ENCODE measurements around the gene OLFML3. TPM values are rescaled to one million over a fixed set of nuclear protein-coding genes. Genes with fewer than 3 reads are reported as not detected.

The OLFML3 gene
- total and polyA plus RNA-seq, 2 donors = 5.0 to 16.3 TPM

DNA sequence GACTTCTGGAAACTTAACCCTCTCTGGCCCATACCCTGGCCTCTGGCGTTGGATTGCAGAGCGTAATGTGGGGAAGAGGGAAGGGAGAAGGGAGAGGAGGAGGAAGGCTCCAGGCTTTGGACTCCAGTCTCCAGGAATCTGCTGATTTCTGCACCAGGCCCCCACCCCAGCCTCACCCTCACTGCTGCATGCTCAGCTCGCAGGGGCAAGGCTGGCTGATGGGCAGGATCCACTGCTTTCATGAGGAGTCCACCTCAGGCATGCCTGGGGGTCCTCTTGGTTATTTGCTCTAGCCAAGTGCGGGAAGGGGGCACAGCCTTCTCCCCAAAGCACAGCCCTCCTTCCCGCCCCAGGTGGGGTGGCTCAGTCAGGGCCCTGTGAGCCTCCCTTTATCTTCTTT is 3.7 kb downstream of the OLFML3 start:
- WGBS = 71% methylated on average over 5 of the region's 5 CpGs
- H3K4me1 ChIP-seq (ENCODE audit: control insufficient read depth in 2 of 2, insufficient read depth in 2 of 2, low read length in 2 of 2) = peaks cover 18 to 38% of the 10 kb centered on the region in 2 donors
- no peak overlapping the region for H3K27ac ChIP-seq (ENCODE audit: low read depth in 1 of 2, low read length in 1 of 2)
- H3K27me3 ChIP-seq (ENCODE audit: control insufficient read depth in 2 of 2, insufficient read depth in 1 of 2, low read length in 1 of 2) = no peaks in the 10 kb centered on the region
- H3K9me3 ChIP-seq (ENCODE audit: control insufficient read depth in 2 of 2, insufficient read depth in 1 of 2, low read length in 1 of 2) = peaks cover 0 to 6% of the 10 kb centered on the region in 2 donors
- no peak for DNase-seq (ENCODE audit: low read depth in 6 of 9, low spot score in 9 of 9)
- no peak overlapping the region for H3K4me3 ChIP-seq (ENCODE audit: low read length in 2 of 2)
- peaks cover 0 to 11% of the 10 kb centered on the region in 2 donors for H3K36me3 ChIP-seq (ENCODE audit: control insufficient read depth in 2 of 2, insufficient read depth in 2 of 2, low read length in 1 of 2)

DNA sequence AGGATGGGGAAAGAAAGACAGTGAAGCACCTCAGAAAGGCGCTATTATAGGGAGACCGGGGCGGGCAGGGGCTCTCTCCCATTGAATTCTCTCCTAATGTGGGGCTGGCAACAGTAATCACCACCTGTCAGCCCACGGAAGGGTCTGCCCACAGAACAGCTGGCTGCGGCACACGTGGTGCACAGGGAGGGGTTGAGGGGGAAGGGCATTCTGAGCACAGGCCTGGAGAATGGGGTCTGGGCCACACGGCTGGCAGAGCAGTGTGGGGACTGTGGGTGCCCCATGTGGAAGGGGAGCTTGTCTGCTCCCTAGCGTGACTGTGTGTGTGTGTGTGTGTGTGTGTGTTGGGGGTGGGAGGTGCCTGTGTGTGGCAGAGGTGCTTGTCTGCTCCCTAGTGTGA is 4.1 kb downstream of the OLFML3 start:
- DNase-seq (ENCODE audit: low read depth in 6 of 9, low spot score in 9 of 9) = peak; percentile 30 to 81 (median 48)
- H3K27ac ChIP-seq (ENCODE audit: low read depth in 1 of 2, low read length in 1 of 2) = no peak overlapping the region
- 10% methylated on average over 8 of the region's 8 CpGs for WGBS
- peaks cover 0 to 11% of the 10 kb centered on the region in 2 donors for H3K36me3 ChIP-seq (ENCODE audit: control insufficient read depth in 2 of 2, insufficient read depth in 2 of 2, low read length in 1 of 2)
- H3K9me3 ChIP-seq (ENCODE audit: control insufficient read depth in 2 of 2, insufficient read depth in 1 of 2, low read length in 1 of 2) = peaks cover 0 to 6% of the 10 kb centered on the region in 2 donors
- no peaks in the 10 kb centered on the region for H3K27me3 ChIP-seq (ENCODE audit: control insufficient read depth in 2 of 2, insufficient read depth in 1 of 2, low read length in 1 of 2)
- H3K4me1 ChIP-seq (ENCODE audit: control insufficient read depth in 2 of 2, insufficient read depth in 2 of 2, low read length in 2 of 2) = peaks cover 18 to 38% of the 10 kb centered on the region in 2 donors
- no peak overlapping the region for H3K4me3 ChIP-seq (ENCODE audit: low read length in 2 of 2)

DNA sequence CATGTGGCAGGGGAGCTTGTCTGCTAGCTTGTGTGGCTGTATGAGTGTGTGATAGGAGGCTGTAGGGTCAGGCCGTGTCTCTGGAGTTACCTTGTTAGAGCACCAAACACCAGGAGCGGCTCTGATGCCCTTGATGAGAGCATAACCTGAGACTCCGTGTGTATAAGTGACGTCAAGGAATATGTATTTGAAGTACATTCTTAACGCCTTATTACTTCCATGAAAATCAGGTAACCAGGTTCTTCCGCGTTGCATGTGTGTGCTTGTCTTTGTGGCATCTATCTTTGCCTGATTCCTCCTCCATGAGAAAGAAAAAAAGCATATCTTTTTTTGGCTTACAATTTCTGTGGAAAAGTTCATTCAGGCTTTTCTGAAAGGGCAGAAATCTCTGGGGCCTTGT is 4.6 kb downstream of the OLFML3 start:
- peaks cover 18 to 34% of the 10 kb centered on the region in 2 donors for H3K4me1 ChIP-seq (ENCODE audit: control insufficient read depth in 2 of 2, insufficient read depth in 2 of 2, low read length in 2 of 2)
- WGBS = 94% methylated on average over 7 of the region's 7 CpGs

DNA sequence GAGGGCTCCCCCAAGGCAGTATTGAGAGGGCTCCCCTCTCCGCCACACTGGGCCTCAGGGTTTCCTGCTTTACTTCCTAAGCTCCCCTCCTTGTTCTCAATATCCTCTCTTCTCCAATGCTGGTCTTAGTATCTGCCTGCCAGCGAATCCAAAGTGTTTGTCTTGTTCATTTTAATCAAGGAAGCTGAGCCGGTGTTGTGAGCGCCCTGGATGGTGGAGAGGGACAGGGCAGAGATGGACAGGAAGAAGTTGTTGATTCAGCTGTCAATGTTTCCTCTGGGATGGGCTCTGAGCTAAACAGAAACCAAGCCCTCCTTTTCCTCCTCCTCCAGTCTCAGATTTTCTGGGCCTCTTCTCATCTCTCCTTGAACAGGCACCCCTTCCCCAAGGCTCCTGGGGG is 5.4 kb downstream of the OLFML3 start:
- no peak for DNase-seq (ENCODE audit: low read depth in 6 of 9, low spot score in 9 of 9)
- H3K4me1 ChIP-seq (ENCODE audit: control insufficient read depth in 2 of 2, insufficient read depth in 2 of 2, low read length in 2 of 2) = peaks cover 18 to 28% of the 10 kb centered on the region in 2 donors
- no peak overlapping the region for H3K4me3 ChIP-seq (ENCODE audit: low read length in 2 of 2)
- 75% methylated on average over 4 of the region's 4 CpGs for WGBS
- H3K27ac ChIP-seq (ENCODE audit: low read depth in 1 of 2, low read length in 1 of 2) = no peak overlapping the region
- H3K9me3 ChIP-seq (ENCODE audit: control insufficient read depth in 2 of 2, insufficient read depth in 1 of 2, low read length in 1 of 2) = peaks cover 0 to 10% of the 10 kb centered on the region in 2 donors
- H3K27me3 ChIP-seq (ENCODE audit: control insufficient read depth in 2 of 2, insufficient read depth in 1 of 2, low read length in 1 of 2) = no peaks in the 10 kb centered on the region
- H3K36me3 ChIP-seq (ENCODE audit: control insufficient read depth in 2 of 2, insufficient read depth in 2 of 2, low read length in 1 of 2) = peaks cover 0 to 11% of the 10 kb centered on the region in 2 donors

More for the DNA sequence above, 4.6 kb downstream of the OLFML3 start:
- Histone ChIP-seq H3K27ac (ENCODE audit: low read depth in 1 of 2, low read length in 1 of 2) (no peak overlapping the region), H3K27me3 (ENCODE audit: control insufficient read depth in 2 of 2, insufficient read depth in 1 of 2, low read length in 1 of 2) (no peaks in the 10 kb centered on the region), H3K9me3 (ENCODE audit: control insufficient read depth in 2 of 2, insufficient read depth in 1 of 2, low read length in 1 of 2) (peaks cover 0 to 8% of the 10 kb centered on the region in 2 donors), H3K4me3 (ENCODE audit: low read length in 2 of 2) (no peak overlapping the region), H3K36me3 (ENCODE audit: control insufficient read depth in 2 of 2, insufficient read depth in 2 of 2, low read length in 1 of 2) (peaks cover 0 to 11% of the 10 kb centered on the region in 2 donors)
- DNase-seq (ENCODE audit: low read depth in 6 of 9, low spot score in 9 of 9) = no peak

DNA sequence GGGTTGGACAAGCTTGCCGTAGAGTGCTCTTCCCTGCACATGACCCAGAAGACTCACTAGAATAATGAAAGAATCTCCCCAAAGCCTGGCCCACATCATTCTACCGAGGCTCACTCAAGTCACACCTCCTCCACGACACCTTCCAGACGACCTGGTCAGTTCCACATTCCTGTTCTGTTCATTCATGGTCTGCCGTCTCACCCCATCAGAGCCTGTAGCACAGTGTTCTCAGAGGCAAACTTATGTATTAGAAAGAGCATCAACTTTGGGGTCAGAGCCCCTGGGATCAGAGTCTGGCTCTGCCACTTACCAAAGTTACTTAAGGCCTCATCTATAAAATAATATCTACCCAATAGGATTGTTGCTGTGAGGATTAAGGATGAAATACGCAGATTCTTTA is 7.5 kb downstream of the OLFML3 start:
- peaks cover 0 to 10% of the 10 kb centered on the region in 2 donors for H3K9me3 ChIP-seq (ENCODE audit: control insufficient read depth in 2 of 2, insufficient read depth in 1 of 2, low read length in 1 of 2)
- no peak overlapping the region for H3K4me3 ChIP-seq (ENCODE audit: low read length in 2 of 2)
- DNase-seq (ENCODE audit: low read depth in 6 of 9, low spot score in 9 of 9) = no peak
- H3K36me3 ChIP-seq (ENCODE audit: control insufficient read depth in 2 of 2, insufficient read depth in 2 of 2, low read length in 1 of 2) = no peaks in the 10 kb centered on the region
- H3K4me1 ChIP-seq (ENCODE audit: control insufficient read depth in 2 of 2, insufficient read depth in 2 of 2, low read length in 2 of 2) = peaks cover 18 to 28% of the 10 kb centered on the region in 2 donors
- H3K27ac ChIP-seq (ENCODE audit: low read depth in 1 of 2, low read length in 1 of 2) = no peak overlapping the region
- no peaks in the 10 kb centered on the region for H3K27me3 ChIP-seq (ENCODE audit: control insufficient read depth in 2 of 2, insufficient read depth in 1 of 2, low read length in 1 of 2)
- 89% methylated on average over 6 of the region's 6 CpGs for WGBS

DNA sequence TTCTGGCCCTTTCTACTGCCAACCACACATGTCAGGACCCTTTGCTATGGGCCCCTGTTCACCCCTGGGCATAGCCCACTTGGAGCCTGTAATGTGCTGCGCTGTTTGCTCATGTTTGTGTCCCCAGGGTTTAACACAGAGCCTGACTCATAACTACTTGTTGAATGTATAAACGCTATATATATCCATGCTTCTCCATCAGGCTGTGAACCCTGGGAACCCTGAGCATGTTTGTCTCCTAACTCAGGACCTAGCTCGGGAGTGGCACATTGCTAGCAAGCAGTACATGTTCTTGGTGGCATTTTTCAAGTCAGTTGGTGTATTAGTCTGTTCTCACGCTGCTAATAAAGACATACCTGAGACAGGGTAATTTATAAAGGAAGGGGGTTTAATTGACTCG is 8.0 kb downstream of the OLFML3 start:
- 82% methylated on average over 5 of the region's 5 CpGs for WGBS

DNA sequence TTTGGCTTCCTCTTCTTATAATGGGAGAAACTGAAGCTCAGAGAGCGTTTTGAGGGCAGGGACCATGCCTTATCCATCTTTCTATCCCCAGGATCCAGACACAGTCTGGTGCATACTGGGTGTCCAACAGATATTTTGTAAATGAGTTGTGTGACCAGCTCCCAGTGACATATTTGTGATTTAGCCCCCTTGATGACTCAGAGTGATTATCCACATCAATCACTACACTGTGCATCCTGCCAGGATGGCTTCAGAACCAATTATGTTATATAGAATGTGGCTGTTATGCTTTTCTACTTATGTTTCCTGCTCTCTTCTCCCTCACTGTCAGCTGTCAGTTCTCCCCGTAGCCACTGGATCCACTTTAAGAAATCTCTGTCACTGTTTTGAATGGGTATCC is 11.3 kb downstream of the OLFML3 start:
- 47% methylated on average over 2 of the region's 2 CpGs for WGBS
- Histone ChIP-seq H3K4me3 (ENCODE audit: low read length in 2 of 2) (no peak overlapping the region), H3K27ac (ENCODE audit: low read depth in 1 of 2, low read length in 1 of 2) (no peak overlapping the region), H3K27me3 (ENCODE audit: control insufficient read depth in 2 of 2, insufficient read depth in 1 of 2, low read length in 1 of 2) (no peaks in the 10 kb centered on the region), H3K4me1 (ENCODE audit: control insufficient read depth in 2 of 2, insufficient read depth in 2 of 2, low read length in 2 of 2) (no peaks in the 10 kb centered on the region), H3K36me3 (ENCODE audit: control insufficient read depth in 2 of 2, insufficient read depth in 2 of 2, low read length in 1 of 2) (no peaks in the 10 kb centered on the region), H3K9me3 (ENCODE audit: control insufficient read depth in 2 of 2, insufficient read depth in 1 of 2, low read length in 1 of 2) (peaks cover 0 to 23% of the 10 kb centered on the region in 2 donors)
- DNase-seq (ENCODE audit: low read depth in 6 of 9, low spot score in 9 of 9) = no peak

More for the DNA sequence above, 8.0 kb downstream of the OLFML3 start:
- H3K9me3 ChIP-seq (ENCODE audit: control insufficient read depth in 2 of 2, insufficient read depth in 1 of 2, low read length in 1 of 2) = peaks cover 0 to 10% of the 10 kb centered on the region in 2 donors
- H3K27me3 ChIP-seq (ENCODE audit: control insufficient read depth in 2 of 2, insufficient read depth in 1 of 2, low read length in 1 of 2) = no peaks in the 10 kb centered on the region
- no peaks in the 10 kb centered on the region for H3K36me3 ChIP-seq (ENCODE audit: control insufficient read depth in 2 of 2, insufficient read depth in 2 of 2, low read length in 1 of 2)
- H3K4me3 ChIP-seq (ENCODE audit: low read length in 2 of 2) = no peak overlapping the region
- peaks cover 18 to 25% of the 10 kb centered on the region in 2 donors for H3K4me1 ChIP-seq (ENCODE audit: control insufficient read depth in 2 of 2, insufficient read depth in 2 of 2, low read length in 2 of 2)
- DNase-seq (ENCODE audit: low read depth in 6 of 9, low spot score in 9 of 9) = no peak
- no peak overlapping the region for H3K27ac ChIP-seq (ENCODE audit: low read depth in 1 of 2, low read length in 1 of 2)

DNA sequence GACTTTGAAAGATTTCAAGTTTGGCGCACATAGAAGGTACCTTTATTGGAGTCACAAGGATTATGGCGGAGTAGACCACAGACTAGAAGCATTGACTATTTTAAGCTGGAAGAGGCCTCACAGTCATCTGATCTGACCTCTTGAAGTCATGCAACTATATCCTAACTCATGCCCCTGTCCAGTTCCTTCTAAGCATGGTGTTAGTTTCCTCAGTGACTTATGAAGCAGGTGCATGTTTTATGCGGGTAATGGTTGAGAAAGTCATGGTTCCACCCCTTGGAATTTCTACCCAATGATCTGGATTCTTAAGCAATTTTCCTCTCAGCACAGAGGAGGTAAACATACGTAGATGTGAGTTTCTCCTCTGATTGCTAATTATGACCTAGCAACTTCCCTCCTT is 11.7 kb downstream of the OLFML3 start:
- Histone ChIP-seq H3K27me3 (ENCODE audit: control insufficient read depth in 2 of 2, insufficient read depth in 1 of 2, low read length in 1 of 2) (no peaks in the 10 kb centered on the region), H3K27ac (ENCODE audit: low read depth in 1 of 2, low read length in 1 of 2) (no peak overlapping the region), H3K9me3 (ENCODE audit: control insufficient read depth in 2 of 2, insufficient read depth in 1 of 2, low read length in 1 of 2) (peaks cover 0 to 25% of the 10 kb centered on the region in 2 donors), H3K4me3 (ENCODE audit: low read length in 2 of 2) (no peak overlapping the region), H3K36me3 (ENCODE audit: control insufficient read depth in 2 of 2, insufficient read depth in 2 of 2, low read length in 1 of 2) (no peaks in the 10 kb centered on the region), H3K4me1 (ENCODE audit: control insufficient read depth in 2 of 2, insufficient read depth in 2 of 2, low read length in 2 of 2) (no peaks in the 10 kb centered on the region)
- 97% methylated on average over 4 of the region's 4 CpGs for WGBS
- no peak for DNase-seq (ENCODE audit: low read depth in 6 of 9, low spot score in 9 of 9)

DNA sequence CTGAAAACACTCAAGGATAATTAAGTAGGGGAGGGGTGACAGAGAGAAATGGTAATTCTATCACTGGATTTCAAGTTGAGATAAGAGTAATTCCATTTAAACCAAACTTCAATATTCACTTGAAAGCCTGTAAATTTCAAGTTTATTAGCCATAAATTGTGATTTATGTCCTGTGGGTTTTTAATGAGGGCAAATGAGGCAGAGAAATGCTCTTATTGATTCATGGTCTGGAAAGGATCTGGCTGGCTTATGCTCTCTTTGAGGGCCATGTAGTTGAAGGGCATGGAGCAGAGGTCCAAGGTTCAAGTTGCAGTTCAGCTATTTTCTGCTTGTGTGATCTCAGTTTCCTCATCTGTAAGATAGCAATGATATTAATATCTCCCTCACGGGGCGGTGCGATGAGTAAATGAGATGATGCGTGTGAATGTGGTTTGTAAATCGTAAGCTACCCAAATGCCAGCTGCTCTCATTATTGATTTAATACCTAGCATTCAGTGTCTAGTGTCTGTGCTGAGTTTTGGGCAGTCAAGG is 12.3 kb downstream of the OLFML3 start:
- Histone ChIP-seq H3K4me3 (ENCODE audit: low read length in 2 of 2) (no peak overlapping the region), H3K36me3 (ENCODE audit: control insufficient read depth in 2 of 2, insufficient read depth in 2 of 2, low read length in 1 of 2) (no peaks in the 10 kb centered on the region), H3K27ac (ENCODE audit: low read depth in 1 of 2, low read length in 1 of 2) (no peak overlapping the region), H3K9me3 (ENCODE audit: control insufficient read depth in 2 of 2, insufficient read depth in 1 of 2, low read length in 1 of 2) (peaks cover 0 to 23% of the 10 kb centered on the region in 2 donors), H3K27me3 (ENCODE audit: control insufficient read depth in 2 of 2, insufficient read depth in 1 of 2, low read length in 1 of 2) (no peaks in the 10 kb centered on the region), H3K4me1 (ENCODE audit: control insufficient read depth in 2 of 2, insufficient read depth in 2 of 2, low read length in 2 of 2) (no peaks in the 10 kb centered on the region)
- 97% methylated on average over 5 of the region's 5 CpGs for WGBS
- no peak for DNase-seq (ENCODE audit: low read depth in 6 of 9, low spot score in 9 of 9)
